ENCODE measurements around the gene ARHGAP18. TPM values are rescaled to one million over a fixed set of nuclear protein-coding genes. Genes with fewer than 3 reads are reported as not detected.

The ARHGAP18 gene
- total RNA-seq, 1 donor from 2014 or later = 57.9 TPM

DNA sequence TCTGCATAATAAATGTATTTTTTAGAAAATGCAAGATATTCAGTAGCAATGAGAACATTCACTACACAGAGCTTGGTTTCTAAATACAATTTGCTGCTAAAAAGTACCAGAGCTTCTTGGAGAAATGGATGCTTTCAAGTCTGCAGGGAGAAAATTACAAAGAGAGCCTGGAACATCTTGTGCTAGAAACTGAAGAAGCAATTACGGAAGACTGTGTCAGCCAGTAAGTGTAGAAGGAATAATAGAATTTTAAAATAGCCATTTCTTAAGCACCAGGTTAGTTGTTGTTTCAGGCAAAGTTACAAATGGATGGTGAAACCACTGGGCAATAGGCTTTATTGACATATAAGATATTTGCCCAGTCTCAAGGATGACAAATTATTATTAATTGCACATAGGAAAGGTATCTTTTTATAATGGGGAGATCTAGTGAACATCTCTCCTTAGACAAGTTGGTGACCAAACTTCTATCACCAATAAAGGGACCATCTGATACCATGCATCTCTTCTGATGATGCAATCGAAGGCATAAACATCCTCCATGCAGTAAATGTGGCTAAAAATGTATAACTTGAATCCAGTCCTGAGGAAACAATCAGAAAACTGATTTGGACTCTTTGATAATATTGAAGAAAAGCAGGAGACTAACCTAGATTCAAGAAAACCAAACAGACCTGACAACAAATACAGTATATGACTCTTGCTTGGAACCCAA lies 81.7 kb downstream of the ARHGAP18 start:
- DNase-seq = no peak
- TF ChIP-seq, protein P1, sequence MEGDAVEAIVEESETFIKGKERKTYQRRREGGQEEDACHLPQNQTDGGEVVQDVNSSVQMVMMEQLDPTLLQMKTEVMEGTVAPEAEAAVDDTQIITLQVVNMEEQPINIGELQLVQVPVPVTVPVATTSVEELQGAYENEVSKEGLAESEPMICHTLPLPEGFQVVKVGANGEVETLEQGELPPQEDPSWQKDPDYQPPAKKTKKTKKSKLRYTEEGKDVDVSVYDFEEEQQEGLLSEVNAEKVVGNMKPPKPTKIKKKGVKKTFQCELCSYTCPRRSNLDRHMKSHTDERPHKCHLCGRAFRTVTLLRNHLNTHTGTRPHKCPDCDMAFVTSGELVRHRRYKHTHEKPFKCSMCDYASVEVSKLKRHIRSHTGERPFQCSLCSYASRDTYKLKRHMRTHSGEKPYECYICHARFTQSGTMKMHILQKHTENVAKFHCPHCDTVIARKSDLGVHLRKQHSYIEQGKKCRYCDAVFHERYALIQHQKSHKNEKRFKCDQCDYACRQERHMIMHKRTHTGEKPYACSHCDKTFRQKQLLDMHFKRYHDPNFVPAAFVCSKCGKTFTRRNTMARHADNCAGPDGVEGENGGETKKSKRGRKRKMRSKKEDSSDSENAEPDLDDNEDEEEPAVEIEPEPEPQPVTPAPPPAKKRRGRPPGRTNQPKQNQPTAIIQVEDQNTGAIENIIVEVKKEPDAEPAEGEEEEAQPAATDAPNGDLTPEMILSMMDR (IDR thresholded peaks at IDR 0.05) = no peak
- Histone ChIP-seq H3K27ac (no peak overlapping the region), H3K27me3 (ENCODE audit: low read depth) (no peaks in the 10 kb centered on the region), H3K4me1 (no peaks in the 10 kb centered on the region), H3K36me3 (peaks cover 19% of the 10 kb centered on the region), H3K9me3 (no peaks in the 10 kb centered on the region), H3K4me3 (no peak overlapping the region)
- intact Hi-C loops (cut with DNase I) = no loop called here
- no peak for ATAC-seq

DNA sequence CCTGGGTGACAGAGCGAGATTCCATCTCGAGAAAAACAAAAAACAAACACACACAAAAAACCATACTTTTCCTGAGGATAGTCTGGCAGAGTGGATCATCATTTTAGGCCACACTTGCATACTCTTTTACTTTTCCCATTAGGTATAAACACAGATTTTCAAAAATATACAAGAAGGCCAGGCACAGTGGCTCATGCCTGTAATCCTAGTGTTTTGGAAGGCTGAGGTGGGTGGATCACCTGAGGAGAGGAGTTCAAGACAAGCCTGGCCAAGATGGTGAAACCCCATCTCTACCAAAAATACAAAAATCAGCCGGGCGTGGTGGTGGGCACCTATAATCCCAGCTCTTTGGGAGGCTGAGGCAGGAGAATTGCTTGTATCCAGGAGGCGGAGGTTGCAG lies 85.5 kb downstream of the ARHGAP18 start:
- Histone ChIP-seq H3K27ac (no peak overlapping the region), H3K27me3 (ENCODE audit: low read depth) (no peaks in the 10 kb centered on the region), H3K4me1 (no peaks in the 10 kb centered on the region), H3K36me3 (peaks cover 26% of the 10 kb centered on the region), H3K4me3 (no peak overlapping the region), H3K9me3 (no peaks in the 10 kb centered on the region)
- intact Hi-C loops (cut with DNase I) = no loop called here
- no peak for ATAC-seq
- TF ChIP-seq, protein P1 (IDR thresholded peaks at IDR 0.05) = no peak
- DNase-seq = no peak

DNA sequence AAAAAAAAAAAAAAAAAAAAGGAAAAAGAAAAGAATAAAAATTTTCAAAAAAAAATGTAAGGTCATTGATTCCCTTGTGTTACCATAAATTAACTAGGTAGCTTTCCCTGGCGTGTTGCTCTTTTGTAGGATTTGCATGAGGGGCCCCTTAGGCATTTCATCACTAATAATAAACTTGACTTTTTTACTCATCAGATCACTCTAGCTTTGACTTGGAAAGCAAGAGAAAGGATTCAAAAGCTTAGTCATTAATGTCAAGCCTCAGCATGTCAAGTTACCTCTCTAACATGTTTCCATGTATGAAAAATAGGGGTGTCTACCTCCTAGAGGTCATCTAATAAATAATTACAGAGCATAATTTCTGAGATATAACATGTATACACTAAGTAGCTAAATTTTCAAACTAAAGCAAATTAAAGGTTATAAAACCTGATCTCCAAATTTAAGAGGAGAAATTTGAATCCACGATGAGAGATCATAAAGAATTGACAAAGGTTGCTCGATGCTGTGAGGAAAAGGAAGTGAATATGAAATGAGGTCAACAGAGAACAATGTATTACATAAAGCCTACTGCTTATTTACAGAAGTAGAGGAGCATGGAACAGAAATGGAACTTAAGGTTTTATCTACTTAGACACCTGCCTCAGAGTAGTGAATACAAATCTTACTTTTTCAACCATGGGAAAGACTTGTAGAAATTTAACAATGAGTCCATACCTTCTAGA lies 86.8 kb downstream of the ARHGAP18 start:
- ATAC-seq = no peak
- Histone ChIP-seq H3K27ac (no peak overlapping the region), H3K4me3 (no peak overlapping the region), H3K27me3 (ENCODE audit: low read depth) (no peaks in the 10 kb centered on the region), H3K9me3 (no peaks in the 10 kb centered on the region), H3K4me1 (no peaks in the 10 kb centered on the region), H3K36me3 (peaks cover 19% of the 10 kb centered on the region)
- TF ChIP-seq, protein P1 (IDR thresholded peaks at IDR 0.05) = no peak
- intact Hi-C loops (cut with DNase I) = no loop called here
- DNase-seq = no peak

DNA sequence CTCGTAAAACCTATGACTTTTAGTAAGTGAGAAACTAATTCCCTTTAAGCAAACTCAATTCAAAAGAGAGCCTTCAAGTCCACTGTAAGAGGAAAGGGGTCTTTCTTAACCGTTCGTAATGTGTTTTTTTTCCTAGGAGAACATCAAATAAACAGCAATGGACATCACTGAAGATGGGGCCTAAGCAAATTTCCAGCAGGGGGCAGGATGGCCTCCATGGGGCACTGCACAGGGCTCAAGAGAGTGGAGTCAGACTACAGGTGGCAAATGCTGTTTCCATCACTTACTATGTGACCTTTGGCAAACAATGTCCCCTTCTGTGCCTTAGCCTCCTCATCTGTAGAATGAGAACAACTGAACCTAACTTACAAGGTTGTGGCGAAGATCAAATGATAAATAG lies 88.7 kb downstream of the ARHGAP18 start:
- H3K4me3 ChIP-seq = no peak overlapping the region
- ATAC-seq (no peak), DNase-seq (no peak)
- H3K4me1 ChIP-seq = no peaks in the 10 kb centered on the region
- H3K9me3 ChIP-seq = no peaks in the 10 kb centered on the region
- TF ChIP-seq, protein P1 (IDR thresholded peaks at IDR 0.05) = peak; percentile 34
- H3K27me3 ChIP-seq (ENCODE audit: low read depth) = no peaks in the 10 kb centered on the region
- no peak overlapping the region for H3K27ac ChIP-seq
- peaks cover 23% of the 10 kb centered on the region for H3K36me3 ChIP-seq
- intact Hi-C loops (cut with DNase I) = no loop called here

DNA sequence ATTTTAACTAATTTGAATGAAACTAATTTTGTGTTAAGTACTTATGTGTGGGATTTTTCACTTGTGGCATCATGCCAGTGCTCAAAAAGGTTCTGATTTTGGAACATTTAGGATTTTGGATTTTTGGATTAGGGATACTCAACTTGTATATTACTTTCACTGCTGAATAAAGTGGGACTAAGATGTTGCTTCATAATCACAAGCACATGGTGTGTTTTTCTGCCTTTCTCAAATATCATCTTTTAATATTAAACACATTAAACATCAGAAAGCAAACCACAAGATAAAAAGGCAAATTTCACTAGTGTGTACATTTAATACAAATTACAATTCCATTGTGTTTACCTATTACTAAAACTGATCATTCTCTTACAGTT lies 89.8 kb downstream of the ARHGAP18 start:
- Histone ChIP-seq H3K27ac (no peak overlapping the region), H3K27me3 (ENCODE audit: low read depth) (no peaks in the 10 kb centered on the region), H3K36me3 (peaks cover 32% of the 10 kb centered on the region), H3K9me3 (no peaks in the 10 kb centered on the region), H3K4me3 (no peak overlapping the region), H3K4me1 (no peaks in the 10 kb centered on the region)
- DNase-seq (no peak), ATAC-seq (no peak)
- TF ChIP-seq, protein P1 (IDR thresholded peaks at IDR 0.05) = no peak
- intact Hi-C loops (cut with DNase I) = no loop called here
